Measurements from ENCODE around the gene PRSS36.

PRSS36 gene

DNA sequence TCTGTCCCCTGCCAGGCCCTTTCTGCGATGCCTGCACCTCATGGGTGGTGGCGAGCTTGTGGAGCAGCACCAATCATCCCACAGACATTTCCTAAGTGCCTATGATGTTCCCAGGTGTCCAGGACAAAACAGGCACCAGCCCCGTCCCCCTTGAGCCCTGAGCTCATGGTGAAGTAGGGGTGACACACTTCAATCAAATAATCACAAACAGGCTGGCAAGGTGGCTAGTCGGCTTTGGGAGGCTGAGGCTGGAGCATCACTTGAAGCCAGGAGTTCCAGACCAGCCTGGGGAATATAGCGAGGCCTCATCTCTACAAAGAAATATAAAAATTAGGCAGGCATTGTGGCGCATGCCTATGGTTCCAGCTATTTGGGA, 13.6 kb downstream of the PRSS36 start:
- peak overlapping the region; percentile 76; the same call in 1 of the 2 replicates for H3K27ac ChIP-seq

GRCh38 chr16:31135535-31136286, 14.2 kb downstream of the PRSS36 start, which contains the start of gene PRSS8:
Gene PRSS8 (minus strand): TSS chr16:31135727. CDS start chr16:31135498, 229 bp downstream.
- peak within 1 kb of the TSS; percentile 76 for H3K27ac ChIP-seq
- no peak for TF ChIP-seq CTCF (conservative IDR thresholded peaks at IDR 0.05)
- no peak for TF ChIP-seq ZFX (IDR thresholded peaks at IDR 0.05)

More for the DNA sequence above, 13.6 kb downstream of the PRSS36 start:
- TF ChIP-seq CTCF (conservative IDR thresholded peaks at IDR 0.05): no peak
- no peak for TF ChIP-seq ZFX (IDR thresholded peaks at IDR 0.05)

DNA sequence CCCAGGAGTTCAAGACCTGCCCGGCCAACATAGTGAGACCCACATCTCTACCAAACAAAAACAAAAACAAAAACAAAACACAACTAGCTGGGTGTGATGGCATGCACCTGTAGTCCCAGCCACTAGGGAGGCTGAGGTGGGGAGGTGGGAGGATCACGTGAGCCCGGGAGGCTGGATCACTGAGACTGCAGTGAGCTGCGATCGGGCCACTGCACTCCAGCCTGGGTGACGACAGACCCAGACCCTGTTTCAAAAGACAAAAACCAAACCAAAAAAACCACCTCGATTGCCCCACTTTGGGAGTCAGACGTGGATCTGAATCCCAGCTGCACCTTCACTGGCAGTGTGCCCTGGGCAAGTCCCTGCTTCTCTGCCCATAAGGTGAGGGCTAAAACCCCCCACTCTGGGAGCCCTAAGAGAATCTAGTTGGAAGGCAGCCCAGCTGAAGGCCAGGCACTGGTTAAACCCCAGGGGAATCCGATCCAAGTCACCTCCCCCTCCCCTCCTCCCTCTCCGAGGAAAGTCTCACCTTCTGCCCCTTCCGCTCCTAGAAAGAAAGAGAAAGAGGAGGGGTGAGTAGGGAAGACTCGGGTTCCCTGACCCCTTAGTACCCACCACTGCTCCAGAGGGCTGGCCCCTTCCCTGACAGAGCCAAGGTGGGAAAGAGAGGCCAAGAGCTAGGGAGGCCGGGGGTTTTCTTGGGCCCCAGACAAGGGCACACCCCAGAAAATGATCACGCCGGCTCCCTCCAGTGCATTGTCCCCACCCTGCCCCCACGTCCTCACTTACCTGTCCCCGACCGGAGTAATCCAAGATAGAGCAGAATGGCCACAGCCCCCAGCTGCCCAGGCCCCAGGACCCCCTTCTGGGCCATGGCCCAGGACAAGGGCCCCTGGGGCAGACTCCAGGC, 15.0 kb downstream of the PRSS36 start:
- H3K27ac ChIP-seq: peak overlapping the region; percentile 76
- no peak for TF ChIP-seq ZFX (IDR thresholded peaks at IDR 0.05)
- no peak for TF ChIP-seq CTCF (conservative IDR thresholded peaks at IDR 0.05)

GRCh38 chr16:31134091-31134571, 15.7 kb downstream of the PRSS36 start:
- peak overlapping the region; percentile 76; the same call in 1 of the 2 replicates for H3K27ac ChIP-seq
- no peak for TF ChIP-seq ZFX (IDR thresholded peaks at IDR 0.05)
- TF ChIP-seq CTCF (conservative IDR thresholded peaks at IDR 0.05): no peak

GRCh38 chr16:31133046-31133501, 16.8 kb downstream of the PRSS36 start:
- no peak overlapping the region for H3K27ac ChIP-seq
- TF ChIP-seq CTCF (conservative IDR thresholded peaks at IDR 0.05) (no peak), ZFX (IDR thresholded peaks at IDR 0.05) (no peak)

- no peak overlapping the region; the same call in 1 of the 2 replicates for H3K27ac ChIP-seq
- TF ChIP-seq CTCF (conservative IDR thresholded peaks at IDR 0.05) (no peak), ZFX (IDR thresholded peaks at IDR 0.05) (no peak)
These were observed 17.4 kb downstream of the PRSS36 start for GRCh38 chr16:31132303-31132979.
